AG09319 (cell line): ENCODE measurements around the gene ST6GALNAC2.
"Not testable (repeated sequence)": the region's sequence is repeated elsewhere in the genome, so short reads cannot be mapped to it uniquely, and the experiment has no call there.

Source experiments
- DNase-seq: peaks from one replicate; pipeline ENCODE4 v3.0.0-alpha.2; 2010; ENCODE audit warnings: low read depth; ENCODE audit errors: extremely low read depth
- CTCF ChIP-seq: IDR thresholded peaks from 2 replicates; pipeline ENCODE4 v1.5.1; 2011; ENCODE audit warnings: low read depth, mild to moderate bottlenecking, inconsistent platforms, low read length, moderate library complexity

The ST6GALNAC2 gene

GRCh38 chr17:76524598-76525512 lies 60.8 kb downstream of the ST6GALNAC2 start:
- DNase-seq, result no peak
- no peak for TF ChIP-seq CTCF

- peak; percentile 99 for TF ChIP-seq CTCF
- no peak for DNase-seq
Observed at GRCh38 chr17:76523084-76524037, 62.3 kb downstream of the ST6GALNAC2 start.

- not testable (repeated sequence) for DNase-seq
Observed at GRCh38 chr17:76521683-76522082, 64.0 kb downstream of the ST6GALNAC2 start.

- TF ChIP-seq CTCF, result no peak
- DNase-seq, result no peak
Observed at GRCh38 chr17:76521262-76521661, 64.4 kb downstream of the ST6GALNAC2 start.

- no peak for TF ChIP-seq CTCF
Observed at GRCh38 chr17:76519048-76519966, 66.4 kb downstream of the ST6GALNAC2 start.

GRCh38 chr17:76517638-76518038 lies 68.0 kb downstream of the ST6GALNAC2 start:
- DNase-seq, result no peak
- TF ChIP-seq CTCF, result no peak

More at GRCh38 chr17:76519048-76519966, 66.4 kb downstream of the ST6GALNAC2 start:
- DNase-seq, result no peak
